HG03520 (cell line): ENCODE measurements around the gene THG1L.
"Not testable (repeated sequence)": the region's sequence is repeated elsewhere in the genome, so short reads cannot be mapped to it uniquely, and the experiment has no call there.

Experiments used
- ATAC-seq: cut with Tn5 transposase; IDR thresholded peaks from one replicate; pipeline ENCODE4 v1.9.1; 2021; ENCODE audit warnings: mild to moderate bottlenecking, moderate library complexity; ENCODE audit not compliant: unreplicated experiment

Gene THG1L

GRCh38 chr5:157731272-157732129 is at the start of gene THG1L:
TSS of gene THG1L (plus strand) at chr5:157731420. CDS start at chr5:157731441, 21 bp downstream.
- ATAC-seq = peak; percentile 92

- ATAC-seq = no peak
These were observed 49.0 kb upstream of the THG1L start for GRCh38 chr5:157682257-157682656.

GRCh38 chr5:157686276-157687197 is 44.7 kb upstream of the THG1L start:
- ATAC-seq = not testable (repeated sequence)

GRCh38 chr5:157687198-157687554 is 44.0 kb upstream of the THG1L start:
- ATAC-seq = no peak

DNA sequence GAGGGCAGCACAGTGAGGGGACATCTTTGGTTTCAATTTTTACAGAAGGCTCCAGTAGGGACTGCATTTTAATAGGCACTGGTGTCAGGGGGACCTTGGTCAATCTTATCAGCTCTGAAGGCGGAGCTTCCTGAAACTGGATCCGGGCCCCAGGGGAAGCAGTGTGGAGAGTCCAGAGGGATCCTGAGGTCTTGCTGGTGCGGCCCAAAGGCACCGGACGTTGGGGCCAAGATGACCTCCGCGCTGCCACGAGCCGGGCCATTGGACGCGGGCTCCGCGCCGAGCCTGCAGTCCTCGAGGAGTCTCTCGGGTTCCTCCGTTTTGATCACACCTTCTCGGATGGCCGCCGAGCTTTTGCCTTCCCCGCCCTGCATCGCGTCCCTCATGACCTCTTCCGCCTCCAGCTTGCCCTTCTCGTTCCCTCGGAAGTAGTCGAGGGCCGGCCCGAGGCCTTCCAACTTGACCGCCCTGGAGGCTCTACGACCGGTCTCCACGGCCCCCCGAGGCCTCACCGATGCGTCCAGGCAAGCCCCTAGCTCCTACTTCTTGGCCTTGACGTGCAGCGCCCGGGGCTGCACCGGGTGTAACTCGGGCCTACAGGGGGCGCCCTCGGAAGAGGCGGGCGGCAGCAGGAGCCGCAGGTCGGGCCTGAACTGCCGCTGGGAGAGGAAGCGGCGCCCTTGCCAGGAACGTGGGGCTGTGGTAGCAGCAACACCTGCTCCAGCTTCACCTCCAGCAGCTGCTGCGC is 41.1 kb upstream of the THG1L start:
- ATAC-seq = no peak

GRCh38 chr5:157690690-157691433 is 40.4 kb upstream of the THG1L start:
- ATAC-seq = no peak

GRCh38 chr5:157693816-157694215 is 37.4 kb upstream of the THG1L start:
- not testable (repeated sequence) for ATAC-seq

DNA sequence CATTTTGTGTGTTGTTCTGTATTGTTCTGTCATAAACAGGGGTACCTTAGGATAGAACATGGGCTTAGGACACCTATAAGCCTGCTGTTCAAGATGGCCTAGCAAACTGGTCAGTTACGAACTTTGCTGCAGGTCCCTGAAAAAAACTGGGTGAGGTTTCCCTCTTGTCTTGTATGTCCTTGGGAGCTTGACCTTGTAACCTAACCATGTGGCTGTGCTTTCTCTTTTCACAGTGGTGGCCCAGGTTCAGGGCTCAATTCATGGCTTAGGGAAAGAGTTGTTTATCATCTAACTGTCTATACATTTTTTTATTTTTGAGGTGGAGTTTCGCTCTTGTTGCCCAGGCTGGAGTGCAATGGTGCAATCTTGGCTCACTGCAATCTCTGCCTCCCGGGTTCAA is 35.1 kb upstream of the THG1L start:
- not testable (repeated sequence) for ATAC-seq

- ATAC-seq = not testable (repeated sequence)
These were observed 32.5 kb upstream of the THG1L start for GRCh38 chr5:157698674-157699073.

GRCh38 chr5:157703736-157704135 is 27.5 kb upstream of the THG1L start:
- ATAC-seq = no peak

DNA sequence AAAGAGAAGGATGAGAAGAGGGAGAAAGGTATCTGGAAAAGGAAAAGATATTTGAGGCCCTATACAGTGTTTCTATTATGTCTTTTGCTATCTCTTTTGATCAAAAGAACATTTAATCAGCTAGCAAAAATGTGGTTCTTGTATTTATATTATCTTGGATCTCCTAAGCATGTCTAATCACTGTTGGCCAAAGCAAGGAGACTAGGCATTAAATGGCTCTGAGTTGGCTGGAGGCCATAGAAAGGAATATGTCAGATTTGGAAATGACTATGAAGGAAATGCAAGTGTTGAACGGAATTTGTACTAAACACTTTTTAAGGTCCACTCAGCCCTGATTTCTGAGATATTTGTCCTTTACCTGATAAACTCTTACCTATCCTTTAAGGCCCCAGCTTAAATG is 22.4 kb upstream of the THG1L start:
- ATAC-seq = no peak

DNA sequence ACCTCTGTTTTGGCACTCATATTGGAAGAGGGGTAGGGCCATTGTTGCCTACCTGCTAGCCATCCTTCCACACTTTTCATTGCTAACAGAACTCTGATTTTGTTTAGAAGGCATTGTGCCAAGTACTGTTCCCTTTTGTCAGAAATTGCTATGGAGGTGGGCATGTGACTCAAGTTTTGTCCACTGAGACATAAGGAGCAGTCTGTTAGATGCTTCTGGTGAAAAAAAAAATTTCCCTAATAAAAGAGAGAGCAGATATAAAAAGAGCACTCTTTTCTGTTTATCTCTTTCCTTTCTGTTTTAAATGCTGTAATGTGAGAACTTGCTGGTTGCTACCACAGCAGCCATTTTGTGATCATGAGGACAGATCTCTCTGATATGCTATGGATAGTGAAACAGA is 21.9 kb upstream of the THG1L start:
- no peak for ATAC-seq

DNA sequence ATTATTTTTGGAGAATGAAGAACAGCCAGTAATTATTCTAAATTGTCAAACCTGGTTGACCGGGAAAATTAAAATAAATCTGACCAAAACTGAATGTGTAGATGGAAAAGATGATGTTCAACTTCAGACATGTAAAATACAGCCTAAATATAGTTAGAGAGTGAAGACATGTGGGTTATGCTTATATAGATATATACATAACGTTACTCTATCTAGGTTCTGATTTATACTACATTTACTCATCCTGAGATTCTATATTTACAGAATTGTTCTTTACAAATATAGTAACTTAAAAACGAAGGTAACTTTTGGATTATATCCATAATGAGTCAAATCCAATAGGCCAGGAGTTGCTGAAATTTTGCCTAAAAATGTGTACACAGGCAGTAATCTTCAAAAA is 20.8 kb upstream of the THG1L start:
- ATAC-seq = no peak

DNA sequence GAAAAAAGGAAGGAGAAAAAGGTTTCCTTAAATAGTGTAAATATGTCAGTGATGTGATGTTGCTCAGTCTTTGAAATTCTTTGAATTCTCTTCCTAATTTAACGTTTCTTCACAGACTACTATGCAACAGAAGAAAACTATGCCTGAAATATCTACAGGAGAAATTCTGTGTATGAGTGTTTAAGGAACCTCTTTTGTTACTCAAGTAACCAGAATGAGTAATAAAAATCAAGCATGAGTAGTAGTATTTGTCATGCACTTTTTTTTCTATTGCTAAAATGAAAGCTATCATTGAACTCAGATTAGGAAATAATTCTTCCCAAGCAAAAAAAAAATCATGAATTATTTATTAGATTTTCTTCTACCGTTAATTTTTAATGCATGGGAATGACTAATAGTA is 20.3 kb upstream of the THG1L start:
- no peak for ATAC-seq

DNA sequence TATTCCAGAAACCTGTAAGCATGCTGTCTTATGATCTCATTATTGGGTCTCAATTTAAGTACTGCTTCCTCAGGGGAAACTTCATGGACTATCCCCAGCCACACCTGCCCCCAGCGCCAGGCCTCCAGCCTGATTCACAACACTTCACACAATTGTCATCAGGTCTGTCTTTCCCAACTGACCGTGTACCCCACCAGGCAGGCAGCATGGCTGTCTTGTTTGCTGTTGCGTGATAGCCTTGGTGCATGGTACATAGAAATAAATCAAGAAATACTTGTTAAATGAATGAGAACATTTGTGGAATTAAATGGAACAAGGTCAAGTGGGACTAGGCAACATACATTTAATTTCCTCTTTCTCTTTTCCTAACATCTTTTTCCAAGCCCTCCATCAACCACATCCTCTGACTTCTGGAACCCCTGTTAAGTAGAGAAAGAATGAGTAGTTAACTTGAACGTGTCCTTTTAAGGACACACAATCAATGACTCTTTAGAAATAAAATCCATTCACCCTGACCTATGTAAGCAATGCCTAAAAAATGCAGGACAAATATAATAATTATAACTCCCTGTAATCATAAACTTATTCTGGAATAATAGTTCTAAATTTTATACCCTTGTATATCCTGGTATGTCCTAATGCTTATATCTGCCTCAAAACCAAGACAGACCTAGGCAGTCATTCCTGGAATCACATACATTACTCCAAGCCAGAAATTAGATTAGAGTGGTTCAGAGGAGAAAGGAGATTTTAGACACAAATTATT is 17.2 kb upstream of the THG1L start:
- no peak for ATAC-seq

DNA sequence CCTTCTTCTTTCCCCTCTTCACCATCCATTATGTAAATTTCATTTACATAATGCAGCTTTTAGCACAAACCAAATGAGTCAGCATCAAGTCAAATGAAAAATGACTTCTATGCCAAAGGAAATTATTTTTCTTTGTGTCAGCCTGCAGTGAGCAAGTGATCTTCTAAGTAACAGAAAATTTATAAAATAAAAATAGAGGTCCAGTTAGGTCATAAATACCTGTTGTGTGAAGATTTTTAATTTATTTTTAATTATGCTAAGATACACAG is 16.7 kb upstream of the THG1L start:
- no peak for ATAC-seq

GRCh38 chr5:157718519-157718918 is 12.7 kb upstream of the THG1L start:
- no peak for ATAC-seq

DNA sequence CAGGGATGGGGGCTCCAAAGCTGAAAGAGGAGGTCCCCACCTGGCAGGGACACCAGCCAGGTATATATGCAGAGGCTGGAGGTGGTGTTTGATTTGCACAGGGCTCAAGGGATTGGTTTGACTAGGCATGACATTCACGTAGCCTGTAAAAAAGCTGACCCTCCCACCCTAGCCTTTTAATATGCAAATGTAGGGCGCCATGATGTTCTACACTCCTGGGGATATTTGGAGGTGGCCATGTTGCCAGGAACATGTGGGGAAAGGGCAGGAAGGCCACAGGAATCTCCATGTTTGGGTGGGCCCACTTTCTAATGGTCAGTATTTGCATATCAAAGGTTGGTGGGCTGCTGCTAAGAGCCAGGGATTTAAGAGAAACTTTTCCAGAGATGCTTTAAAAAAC is 12.0 kb upstream of the THG1L start:
- ATAC-seq = no peak

DNA sequence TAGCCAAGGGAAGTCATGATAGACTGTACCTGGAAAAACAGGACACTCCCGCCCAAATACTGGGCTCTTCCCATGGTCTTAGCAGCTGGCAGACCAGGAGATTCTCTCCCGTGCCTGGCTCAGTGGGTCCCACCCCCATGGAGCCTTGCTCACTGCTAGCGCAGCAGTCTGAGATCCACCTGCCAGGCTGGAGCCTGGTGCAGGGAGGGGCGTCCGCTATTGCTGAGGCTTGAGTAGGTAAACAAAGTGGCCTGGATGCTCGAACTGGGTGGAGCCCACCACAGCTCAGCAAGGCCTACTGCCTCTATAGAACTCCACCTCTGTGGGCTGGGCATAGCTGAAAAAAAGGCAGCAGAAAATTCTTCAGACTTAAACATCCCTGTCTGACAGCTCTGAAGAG is 10.1 kb upstream of the THG1L start:
- ATAC-seq = no peak

DNA sequence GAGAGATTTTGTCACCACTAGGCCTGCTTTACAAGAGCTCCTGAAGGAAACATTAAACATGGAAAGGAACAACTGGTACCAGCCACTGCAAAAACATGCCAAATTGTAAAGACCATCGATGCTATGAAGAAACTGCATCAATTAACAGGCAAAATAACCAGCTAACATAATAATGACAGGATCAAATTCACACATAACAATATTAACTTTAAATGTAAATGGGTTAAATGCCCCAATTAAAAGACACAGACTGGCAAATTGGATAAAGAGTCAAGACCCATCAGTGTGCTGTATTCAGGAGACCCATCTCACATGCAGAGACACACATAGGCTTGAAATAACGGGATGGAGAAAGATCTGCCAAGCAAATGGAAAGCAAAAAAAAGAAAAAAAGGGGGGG is 8.3 kb upstream of the THG1L start:
- ATAC-seq = not testable (repeated sequence)
